PC-9 (cell line): ENCODE data around the gene PDIA5.

Source experiments
- CTCF ChIP-seq: fragments of 200-600 bp; sonication (generic); conservative IDR thresholded peaks from 2 replicates; pipeline ENCODE4 v1.6.1; 2017; ENCODE audit warnings: mixed run types, antibody characterized with exemption, mild to moderate bottlenecking, moderate library complexity
- EZH2 ChIP-seq: fragments of 200-600 bp; sonication (generic); IDR thresholded peaks from 2 replicates; pipeline ENCODE4 v1.8.0; 2017; ENCODE audit warnings: antibody characterized with exemption, low read depth

- TF ChIP-seq CTCF = no peak
- no peak for TF ChIP-seq EZH2
Measured at GRCh38 chr3:123155471-123156011, 88.7 kb downstream of the PDIA5 start.
